ENCODE results near the gene RANGAP1.

Gene RANGAP1

GRCh38 chr22:41231369-41231768 is 54.6 kb downstream of the RANGAP1 start:
- DNase-seq = no peak

GRCh38 chr22:41230401-41230785 is 55.6 kb downstream of the RANGAP1 start:
- no peak for DNase-seq

GRCh38 chr22:41229730-41230400 is 56.1 kb downstream of the RANGAP1 start:
- DNase-seq = no peak

GRCh38 chr22:41229215-41229614 is 56.8 kb downstream of the RANGAP1 start:
- DNase-seq = no peak

DNA sequence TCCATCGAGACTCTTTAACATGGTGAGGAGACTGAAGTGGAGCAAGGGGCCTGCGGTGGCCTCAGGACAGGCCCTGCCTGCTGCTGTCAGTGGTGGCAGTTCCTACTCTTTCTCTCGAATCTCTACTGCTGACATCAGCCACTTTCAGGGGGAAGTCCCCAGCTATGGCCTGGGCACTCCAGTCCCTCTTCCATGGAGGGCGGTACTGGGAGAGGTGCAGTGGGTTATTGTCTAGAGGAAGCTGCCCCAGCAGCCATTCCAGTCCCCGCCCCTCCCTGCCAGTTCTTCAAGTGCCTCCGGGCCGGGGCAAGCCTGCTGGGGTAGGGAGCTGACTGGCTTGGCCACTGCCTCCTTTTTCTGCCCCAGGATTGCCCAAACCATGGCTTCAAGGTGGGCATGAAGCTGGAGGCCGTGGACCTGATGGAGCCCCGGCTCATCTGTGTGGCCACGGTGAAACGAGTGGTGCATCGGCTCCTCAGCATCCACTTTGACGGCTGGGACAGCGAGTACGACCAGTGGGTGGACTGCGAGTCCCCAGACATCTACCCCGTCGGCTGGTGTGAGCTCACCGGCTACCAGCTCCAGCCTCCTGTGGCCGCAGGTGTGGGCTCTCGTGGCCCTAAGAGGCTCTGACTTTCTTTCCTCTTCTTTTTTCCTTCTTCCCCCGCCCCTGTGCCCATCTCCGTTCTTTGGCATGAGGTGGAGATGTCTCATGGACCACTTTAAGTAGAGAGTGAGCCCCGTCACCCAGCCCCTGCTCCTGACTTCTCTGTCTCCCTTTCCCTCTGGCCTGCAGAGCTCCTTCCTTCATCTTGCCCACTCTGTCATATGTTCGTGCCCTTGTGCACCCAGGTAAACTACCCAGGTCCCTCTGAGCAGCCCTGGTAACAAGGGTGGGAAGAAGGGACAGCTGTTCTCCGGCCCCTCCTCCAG is 59.0 kb downstream of the RANGAP1 start:
- DNase-seq = no peak

GRCh38 chr22:41223535-41223934 is 62.5 kb downstream of the RANGAP1 start:
- DNase-seq = no peak

DNA sequence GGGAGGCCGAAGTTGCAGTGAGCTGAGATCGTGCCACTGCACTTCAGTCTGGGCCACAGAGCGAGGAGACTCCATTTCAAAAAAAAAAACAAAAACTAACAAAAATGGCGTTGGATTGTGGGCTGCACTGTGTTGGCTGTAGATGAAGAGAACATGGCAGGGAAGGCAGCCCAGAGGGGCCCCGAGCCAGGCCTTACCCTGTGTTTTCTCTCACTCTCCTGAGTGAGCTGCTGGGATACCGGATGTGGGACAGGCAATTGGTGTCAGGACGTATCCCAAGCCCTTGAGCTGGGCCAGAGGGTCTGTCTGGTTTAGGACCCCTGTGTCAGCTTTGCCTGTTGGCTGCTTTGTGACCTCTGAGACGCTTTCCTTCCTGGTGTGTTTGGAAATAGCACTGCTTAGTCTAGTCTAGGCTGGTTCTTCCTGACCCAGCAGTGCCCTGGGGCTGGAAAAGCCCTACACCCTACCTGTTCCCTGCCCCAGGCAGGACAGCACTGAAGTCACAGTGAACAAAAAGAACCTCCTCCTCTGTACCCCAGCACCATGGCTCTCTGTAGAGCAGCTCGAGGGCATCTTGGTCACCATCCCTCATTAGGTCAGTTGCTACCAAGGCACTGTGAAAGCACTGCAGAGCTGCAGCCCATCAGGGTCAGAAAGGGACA is 63.0 kb downstream of the RANGAP1 start:
- no peak for DNase-seq

GRCh38 chr22:41217553-41218157 is 68.3 kb downstream of the RANGAP1 start:
- DNase-seq = peak; percentile 72

- DNase-seq = no peak
Measured at GRCh38 chr22:41216984-41217383, 69.0 kb downstream of the RANGAP1 start.

GRCh38 chr22:41215926-41216325 is 70.1 kb downstream of the RANGAP1 start:
- DNase-seq = no peak

DNA sequence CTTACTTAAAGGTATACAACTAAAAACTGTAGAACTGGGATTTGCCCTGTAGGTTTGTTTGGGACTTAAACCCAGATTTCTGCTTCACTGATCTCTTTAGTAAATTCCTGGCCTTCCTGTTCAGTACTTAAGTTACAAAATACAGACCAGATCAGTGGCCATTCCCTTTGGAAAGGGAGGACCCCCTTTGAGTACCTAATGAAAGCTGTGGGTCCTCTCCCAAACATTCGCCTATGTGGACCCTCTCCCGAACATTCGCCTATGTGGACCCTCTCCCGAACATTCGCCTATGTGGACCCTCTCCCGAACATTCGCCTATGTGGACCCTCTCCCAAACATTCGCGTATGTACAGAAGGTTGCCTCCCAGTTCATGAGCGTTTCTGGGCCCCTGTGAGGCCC is 70.6 kb downstream of the RANGAP1 start:
- DNase-seq = no peak

DNA sequence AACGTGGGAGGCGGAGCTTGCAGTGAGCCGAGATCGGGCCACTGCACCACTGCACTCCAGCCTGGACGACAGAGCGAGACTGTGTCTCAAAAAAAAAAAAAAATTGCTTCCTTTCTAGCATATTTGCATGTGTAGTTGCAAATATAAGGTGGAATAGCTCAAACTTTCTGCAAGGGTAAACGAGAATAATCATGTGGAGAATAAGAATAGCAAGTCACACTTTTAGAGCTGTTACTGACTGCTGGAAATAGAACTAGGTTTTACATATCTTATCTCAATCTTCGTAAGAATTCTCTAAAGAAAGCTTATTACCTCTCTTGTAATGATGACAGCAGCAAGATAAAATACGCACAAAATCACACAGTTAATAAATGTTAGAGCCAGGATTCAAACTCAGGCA is 79.3 kb downstream of the RANGAP1 start:
- DNase-seq = no peak

DNA sequence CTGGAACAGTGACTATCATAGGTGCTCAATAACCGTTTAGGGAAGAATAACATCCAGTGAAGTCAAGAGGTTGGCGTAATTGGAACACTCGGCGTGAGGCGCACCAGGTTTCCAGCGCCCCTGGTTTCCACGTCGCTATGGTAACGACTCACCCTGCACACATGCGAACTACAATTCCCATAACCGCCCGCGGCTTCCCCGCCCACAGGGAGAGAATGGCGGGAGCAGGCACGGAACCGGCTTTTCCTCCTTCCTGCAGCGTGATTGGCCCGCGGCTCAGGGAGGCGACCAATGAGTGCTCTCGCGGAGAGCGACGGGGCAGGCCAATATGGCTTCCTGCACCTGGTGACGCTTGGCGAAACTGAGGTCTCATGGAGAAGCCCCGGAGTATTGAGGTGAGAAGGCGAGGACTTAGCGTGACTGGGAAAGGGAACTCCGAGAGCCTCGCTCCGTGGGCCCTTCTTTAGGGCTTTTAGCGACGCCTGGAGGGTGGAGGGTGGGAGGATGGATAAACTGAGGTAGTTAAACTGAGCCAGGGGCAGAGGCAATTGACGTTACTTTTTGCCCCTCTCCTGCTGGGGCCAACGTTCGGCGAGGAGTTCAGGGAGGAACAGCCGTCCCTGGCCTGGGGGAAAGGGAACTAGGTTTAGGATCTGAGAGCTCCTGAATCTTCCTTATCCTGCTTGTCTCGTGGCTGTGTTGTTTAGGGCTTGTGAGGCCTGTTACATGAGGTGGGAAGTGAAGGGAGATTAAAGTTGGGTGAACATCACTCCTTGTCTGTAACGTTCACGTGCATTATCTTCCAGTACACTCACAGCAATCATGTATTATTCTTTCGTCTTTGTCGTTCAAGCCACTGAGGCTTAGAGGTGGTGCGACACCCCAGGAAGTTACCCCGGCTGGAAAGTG is 80.7 kb downstream of the RANGAP1 start, which contains the start of gene L3MBTL2:
L3MBTL2 (plus strand) TSS at position 321 of the 909 bp plus-strand sequence; CDS start at position 372, 51 bp downstream.
- peak; percentile 100 for DNase-seq

- no peak for DNase-seq
Measured at GRCh38 chr22:41204066-41204465, 81.9 kb downstream of the RANGAP1 start.

DNA sequence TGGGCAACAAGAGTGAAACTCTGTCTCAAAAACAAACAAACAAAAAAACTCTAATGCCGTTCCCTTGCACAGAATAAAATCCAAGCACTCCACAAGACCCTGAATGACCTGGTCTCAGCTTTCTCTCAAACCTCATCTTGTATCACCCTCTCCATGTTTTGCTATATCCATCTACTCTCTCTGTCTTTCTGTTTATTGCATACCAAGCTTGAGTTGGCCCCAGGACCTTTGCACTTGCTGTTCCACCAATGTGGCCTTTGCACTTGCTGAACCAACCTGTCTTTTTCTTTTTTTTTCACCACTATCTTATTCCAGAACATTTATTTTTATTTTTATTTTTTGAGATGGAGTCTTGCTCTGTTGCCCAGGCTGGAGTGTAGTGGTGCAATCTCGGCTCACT is 82.9 kb downstream of the RANGAP1 start:
- DNase-seq = no peak

- DNase-seq = no peak
Measured at GRCh38 chr22:41201141-41201540, 84.8 kb downstream of the RANGAP1 start.

DNA sequence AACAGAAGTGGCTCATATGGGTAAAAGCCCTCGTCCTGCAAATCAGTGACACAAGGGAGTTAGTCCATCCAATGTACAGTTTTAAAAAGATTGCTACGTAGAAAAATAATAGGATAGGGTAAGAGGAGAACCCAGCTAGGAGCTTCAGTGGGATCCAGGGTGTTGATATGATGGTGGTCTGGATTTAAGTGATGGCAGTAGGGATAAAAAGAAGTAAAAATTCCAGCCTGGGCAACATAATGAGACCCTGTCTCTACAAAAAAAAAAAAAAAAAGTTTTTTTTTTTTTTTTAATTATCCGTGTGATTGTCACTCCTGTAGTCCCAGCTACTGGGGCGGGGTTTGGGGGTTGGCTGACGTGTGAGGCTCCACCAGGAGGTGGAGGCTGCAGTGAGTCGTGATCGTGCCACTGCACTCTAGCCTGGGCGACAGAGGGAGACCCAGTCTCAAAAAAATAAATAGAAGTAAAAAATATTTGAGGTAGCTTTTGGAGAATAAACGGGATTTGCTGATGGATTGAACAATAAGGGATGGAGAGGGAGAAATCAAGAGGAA is 87.9 kb downstream of the RANGAP1 start:
- DNase-seq = peak; percentile 84

GRCh38 chr22:41197038-41197972 is 88.7 kb downstream of the RANGAP1 start:
- DNase-seq = peak; percentile 95
